ENCODE data around the gene TMEM131L.
"Not testable (repeated sequence)": the region's sequence is repeated elsewhere in the genome, so short reads cannot be mapped to it uniquely, and the experiment has no call there.

The TMEM131L gene

GRCh38 chr4:153465140-153465539 lies 1.0 kb upstream of the TMEM131L start:
- WGBS, 2 experiments (ENCODE audit: insufficient coverage in 2 of 2) = 100% methylated on average over 1 of the region's 4 CpGs; no CpG with 5 or more reads in 1 of the 2 experiments
- peaks cover 14% of the 10 kb centered on the region for H3K4me1 ChIP-seq (ENCODE audit: control insufficient read depth, insufficient read depth, low read length, poor library complexity, severe bottlenecking)
- peak overlapping the region; percentile 79 for H3K4me3 ChIP-seq (ENCODE audit: extremely low read depth, insufficient read depth, low read length, poor library complexity, severe bottlenecking)
- no peaks in the 10 kb centered on the region for H3K9me3 ChIP-seq (ENCODE audit: control insufficient read depth, low read length)
- no peaks in the 10 kb centered on the region for H3K36me3 ChIP-seq (ENCODE audit: control insufficient read depth, insufficient read depth, low read length)
- no peak overlapping the region for H3K27ac ChIP-seq (ENCODE audit: low read depth, low read length, severe bottlenecking)

GRCh38 chr4:153465615-153466080 lies 512 bp upstream of the TMEM131L start:
- peaks cover 14% of the 10 kb centered on the region for H3K4me1 ChIP-seq (ENCODE audit: control insufficient read depth, insufficient read depth, low read length, poor library complexity, severe bottlenecking)
- no peaks in the 10 kb centered on the region for H3K9me3 ChIP-seq (ENCODE audit: control insufficient read depth, low read length)
- H3K4me3 ChIP-seq (ENCODE audit: extremely low read depth, insufficient read depth, low read length, poor library complexity, severe bottlenecking) = peak overlapping the region; percentile 79
- H3K27ac ChIP-seq (ENCODE audit: low read depth, low read length, severe bottlenecking) = no peak overlapping the region
- H3K36me3 ChIP-seq (ENCODE audit: control insufficient read depth, insufficient read depth, low read length) = peaks cover 2% of the 10 kb centered on the region
- 2 to 5% methylated on average over 30 to 31 of the region's 31 CpGs for WGBS, 2 experiments (ENCODE audit: insufficient coverage in 2 of 2)

GRCh38 chr4:153466949-153467896 lies 1.1 kb downstream of the TMEM131L start:
- Histone ChIP-seq H3K36me3 (ENCODE audit: control insufficient read depth, insufficient read depth, low read length) (peaks cover 8% of the 10 kb centered on the region), H3K4me1 (ENCODE audit: control insufficient read depth, insufficient read depth, low read length, poor library complexity, severe bottlenecking) (peaks cover 14% of the 10 kb centered on the region), H3K4me3 (ENCODE audit: extremely low read depth, insufficient read depth, low read length, poor library complexity, severe bottlenecking) (peak overlapping the region; percentile 79), H3K27ac (ENCODE audit: low read depth, low read length, severe bottlenecking) (no peak overlapping the region), H3K9me3 (ENCODE audit: control insufficient read depth, low read length) (no peaks in the 10 kb centered on the region)
- 2 to 3% methylated on average over 18 to 29 of the region's 43 CpGs for WGBS, 2 experiments (ENCODE audit: insufficient coverage in 2 of 2)

- peak overlapping the region; percentile 79 for H3K4me3 ChIP-seq (ENCODE audit: extremely low read depth, insufficient read depth, low read length, poor library complexity, severe bottlenecking)
- H3K27ac ChIP-seq (ENCODE audit: low read depth, low read length, severe bottlenecking) = no peak overlapping the region
- H3K36me3 ChIP-seq (ENCODE audit: control insufficient read depth, insufficient read depth, low read length) = peaks cover 8% of the 10 kb centered on the region
- peaks cover 14% of the 10 kb centered on the region for H3K4me1 ChIP-seq (ENCODE audit: control insufficient read depth, insufficient read depth, low read length, poor library complexity, severe bottlenecking)
- H3K9me3 ChIP-seq (ENCODE audit: control insufficient read depth, low read length) = no peaks in the 10 kb centered on the region
- WGBS, 2 experiments (ENCODE audit: insufficient coverage in 2 of 2) = 89 to 93% methylated on average over 3 of the region's 4 CpGs
These were observed 1.7 kb downstream of the TMEM131L start for GRCh38 chr4:153467897-153468262.

GRCh38 chr4:153468587-153468986 lies 2.4 kb downstream of the TMEM131L start:
- peaks cover 8% of the 10 kb centered on the region for H3K36me3 ChIP-seq (ENCODE audit: control insufficient read depth, insufficient read depth, low read length)
- WGBS, 2 experiments (ENCODE audit: insufficient coverage in 2 of 2) = no CpG with 5 or more reads among the region's 1 CpG
- no peak overlapping the region for H3K4me3 ChIP-seq (ENCODE audit: extremely low read depth, insufficient read depth, low read length, poor library complexity, severe bottlenecking)
- peaks cover 14% of the 10 kb centered on the region for H3K4me1 ChIP-seq (ENCODE audit: control insufficient read depth, insufficient read depth, low read length, poor library complexity, severe bottlenecking)
- H3K9me3 ChIP-seq (ENCODE audit: control insufficient read depth, low read length) = no peaks in the 10 kb centered on the region
- H3K27ac ChIP-seq (ENCODE audit: low read depth, low read length, severe bottlenecking) = no peak overlapping the region

GRCh38 chr4:153469031-153469430 lies 2.9 kb downstream of the TMEM131L start:
- Histone ChIP-seq H3K27ac (ENCODE audit: low read depth, low read length, severe bottlenecking) (no peak overlapping the region), H3K4me1 (ENCODE audit: control insufficient read depth, insufficient read depth, low read length, poor library complexity, severe bottlenecking) (peaks cover 14% of the 10 kb centered on the region), H3K4me3 (ENCODE audit: extremely low read depth, insufficient read depth, low read length, poor library complexity, severe bottlenecking) (no peak overlapping the region), H3K36me3 (ENCODE audit: control insufficient read depth, insufficient read depth, low read length) (peaks cover 11% of the 10 kb centered on the region), H3K9me3 (ENCODE audit: control insufficient read depth, low read length) (no peaks in the 10 kb centered on the region)
- WGBS, 2 experiments (ENCODE audit: insufficient coverage in 2 of 2) = no CpG with 5 or more reads among the region's 2 CpGs

- 91 to 96% methylated on average over 4 to 6 of the region's 9 CpGs for WGBS, 2 experiments (ENCODE audit: insufficient coverage in 2 of 2)
- not testable (repeated sequence) for H3K27ac ChIP-seq (ENCODE audit: low read depth, low read length, severe bottlenecking); H3K4me3 ChIP-seq (ENCODE audit: extremely low read depth, insufficient read depth, low read length, poor library complexity, severe bottlenecking); H3K4me1 ChIP-seq (ENCODE audit: control insufficient read depth, insufficient read depth, low read length, poor library complexity, severe bottlenecking); H3K9me3 ChIP-seq (ENCODE audit: control insufficient read depth, low read length)
- H3K36me3 ChIP-seq (ENCODE audit: control insufficient read depth, insufficient read depth, low read length) = peaks cover 27% of the 10 kb centered on the region
These were observed 5.0 kb downstream of the TMEM131L start for GRCh38 chr4:153471071-153471697.

GRCh38 chr4:153471698-153472093 lies 5.5 kb downstream of the TMEM131L start:
- Histone ChIP-seq H3K9me3 (ENCODE audit: control insufficient read depth, low read length) (no peaks in the 10 kb centered on the region), H3K4me1 (ENCODE audit: control insufficient read depth, insufficient read depth, low read length, poor library complexity, severe bottlenecking) (peaks cover 8% of the 10 kb centered on the region), H3K36me3 (ENCODE audit: control insufficient read depth, insufficient read depth, low read length) (peaks cover 31% of the 10 kb centered on the region), H3K27ac (ENCODE audit: low read depth, low read length, severe bottlenecking) (no peak overlapping the region), H3K4me3 (ENCODE audit: extremely low read depth, insufficient read depth, low read length, poor library complexity, severe bottlenecking) (no peak overlapping the region)
- 87 to 100% methylated on average over 3 to 4 of the region's 5 CpGs for WGBS, 2 experiments (ENCODE audit: insufficient coverage in 2 of 2)

GRCh38 chr4:153472122-153473037 lies 6.2 kb downstream of the TMEM131L start:
- WGBS, 2 experiments (ENCODE audit: insufficient coverage in 2 of 2) = 88 to 95% methylated on average over 5 of the region's 5 CpGs
- Histone ChIP-seq H3K36me3 (ENCODE audit: control insufficient read depth, insufficient read depth, low read length) (peaks cover 31% of the 10 kb centered on the region), H3K4me3 (ENCODE audit: extremely low read depth, insufficient read depth, low read length, poor library complexity, severe bottlenecking) (no peak overlapping the region), H3K9me3 (ENCODE audit: control insufficient read depth, low read length) (no peaks in the 10 kb centered on the region), H3K27ac (ENCODE audit: low read depth, low read length, severe bottlenecking) (no peak overlapping the region), H3K4me1 (ENCODE audit: control insufficient read depth, insufficient read depth, low read length, poor library complexity, severe bottlenecking) (peaks cover 3% of the 10 kb centered on the region)

- no peak overlapping the region for H3K27ac ChIP-seq (ENCODE audit: low read depth, low read length, severe bottlenecking)
- peaks cover 31% of the 10 kb centered on the region for H3K36me3 ChIP-seq (ENCODE audit: control insufficient read depth, insufficient read depth, low read length)
- no peaks in the 10 kb centered on the region for H3K4me1 ChIP-seq (ENCODE audit: control insufficient read depth, insufficient read depth, low read length, poor library complexity, severe bottlenecking)
- H3K9me3 ChIP-seq (ENCODE audit: control insufficient read depth, low read length) = no peaks in the 10 kb centered on the region
- WGBS, 2 experiments (ENCODE audit: insufficient coverage in 2 of 2) = 88 to 90% methylated on average over 3 to 4 of the region's 4 CpGs
- no peak overlapping the region for H3K4me3 ChIP-seq (ENCODE audit: extremely low read depth, insufficient read depth, low read length, poor library complexity, severe bottlenecking)
These were observed 8.1 kb downstream of the TMEM131L start for GRCh38 chr4:153474251-153474650.

All from mesodermal cell (in vitro differentiated cells).